ENCODE data around the gene DAG1.
"Not testable (repeated sequence)": the region's sequence is repeated elsewhere in the genome, so short reads cannot be mapped to it uniquely, and the experiment has no call there.

Gene DAG1

GRCh38 chr3:49470714-49471420 is 800 bp downstream of the DAG1 start:
- DNase-seq = no peak

- DNase-seq = no peak
These were observed 1.9 kb downstream of the DAG1 start for GRCh38 chr3:49471856-49472495.

DNA sequence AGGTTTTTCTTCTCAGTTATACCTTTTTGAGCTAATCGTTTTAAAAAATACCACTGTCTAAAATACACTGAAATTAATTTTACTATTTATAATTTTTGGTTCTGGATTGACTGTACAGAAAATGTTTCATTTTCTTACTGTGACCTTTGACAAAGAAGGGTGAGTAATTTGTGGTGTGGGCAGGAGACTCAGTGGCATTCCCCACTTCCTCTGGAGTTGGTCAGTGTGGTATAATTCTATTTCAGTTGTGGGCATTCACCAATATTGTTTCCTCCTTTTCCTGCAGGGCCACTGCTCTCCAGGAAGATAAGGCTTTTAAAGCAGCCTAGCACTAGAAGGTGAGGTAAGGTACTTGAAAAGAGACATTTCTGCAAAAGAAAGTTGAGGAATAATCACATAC is 6.5 kb downstream of the DAG1 start:
- peak; percentile 33 for DNase-seq

GRCh38 chr3:49482766-49483165 is 12.7 kb downstream of the DAG1 start:
- DNase-seq = no peak

DNA sequence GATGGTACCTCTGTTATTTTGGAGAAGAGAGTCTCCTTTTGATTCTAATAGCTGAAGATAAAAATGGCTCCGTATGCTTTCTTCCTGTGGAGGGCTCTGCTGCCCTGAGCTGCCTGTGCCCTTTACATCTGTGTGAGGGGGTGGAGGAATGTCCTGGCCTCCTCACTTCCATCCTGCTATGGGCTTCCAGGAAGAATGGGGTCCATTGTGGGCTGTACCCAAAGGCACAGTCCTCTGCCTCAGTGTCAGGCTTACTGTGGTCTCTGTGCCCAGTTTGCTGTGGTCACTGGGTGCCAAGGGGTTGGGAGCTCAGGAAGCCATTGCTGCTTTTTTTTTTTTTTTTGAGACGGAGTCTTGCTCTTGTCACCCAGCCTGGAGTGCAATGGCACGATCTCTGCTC is 14.4 kb downstream of the DAG1 start:
- DNase-seq = no peak

- DNase-seq = no peak
These were observed 19.2 kb downstream of the DAG1 start for GRCh38 chr3:49489247-49489646.

- DNase-seq = no peak
These were observed 22.9 kb downstream of the DAG1 start for GRCh38 chr3:49492969-49493368.

DNA sequence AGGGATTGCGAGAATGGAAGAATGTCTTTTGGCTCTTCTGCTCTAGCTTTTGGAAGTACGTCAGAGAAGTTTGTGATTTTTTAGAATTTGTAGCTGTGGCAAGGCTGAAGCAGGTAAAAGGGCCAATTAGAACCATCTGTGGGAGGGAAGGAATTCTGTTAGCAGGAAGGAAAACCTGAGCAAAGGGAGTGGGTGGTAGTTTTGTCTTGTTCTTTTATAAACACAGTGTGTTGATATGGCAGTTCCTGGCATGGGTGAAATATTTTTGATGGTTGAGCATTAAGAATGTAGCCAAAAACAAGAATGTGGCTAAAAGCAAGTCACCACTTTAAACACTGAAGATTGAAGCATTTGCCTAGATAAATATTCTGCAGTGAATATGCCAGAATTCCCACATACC is 23.8 kb downstream of the DAG1 start:
- no peak for DNase-seq

GRCh38 chr3:49495023-49495422 is 25.0 kb downstream of the DAG1 start:
- DNase-seq = no peak

DNA sequence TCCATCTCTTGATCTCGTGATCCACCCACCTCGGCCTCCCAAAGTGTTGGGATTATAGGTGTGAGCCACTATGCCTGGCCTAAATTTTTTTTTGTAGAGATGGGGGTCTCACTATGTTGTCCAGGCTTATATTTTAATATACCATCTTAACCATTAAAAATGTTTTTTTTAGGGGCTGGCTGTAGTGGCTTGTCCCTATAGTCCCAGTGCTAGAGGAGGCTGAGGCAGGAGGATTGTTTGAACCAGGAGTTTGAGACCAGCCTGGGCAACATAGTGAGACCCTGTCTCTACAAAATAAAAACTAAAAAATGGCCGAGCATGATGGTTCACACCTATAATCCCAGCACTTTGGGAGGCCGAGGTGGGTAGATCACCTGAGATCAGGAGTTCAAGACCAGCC is 26.8 kb downstream of the DAG1 start:
- DNase-seq = not testable (repeated sequence)

- no peak for DNase-seq
These were observed 27.5 kb downstream of the DAG1 start for GRCh38 chr3:49497606-49498005.

DNA sequence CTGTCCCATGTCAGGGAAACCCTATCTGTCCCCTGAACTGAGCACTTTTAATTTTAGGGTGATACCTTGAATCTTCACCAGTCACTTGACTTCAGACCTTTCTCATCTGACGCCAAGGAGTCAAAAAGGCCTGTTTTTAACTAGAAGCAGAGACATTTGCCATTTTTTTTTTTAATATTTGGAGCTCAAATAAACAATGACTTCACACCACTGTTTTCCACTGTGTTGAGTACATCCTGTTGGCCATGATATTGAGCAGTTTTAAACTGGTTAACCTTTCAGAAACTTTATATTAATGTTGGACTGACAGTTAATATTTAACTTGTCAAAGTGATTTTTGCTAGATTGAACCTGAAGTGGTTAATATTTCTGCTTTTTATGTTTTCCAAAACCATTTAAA is 28.2 kb downstream of the DAG1 start:
- no peak for DNase-seq

DNA sequence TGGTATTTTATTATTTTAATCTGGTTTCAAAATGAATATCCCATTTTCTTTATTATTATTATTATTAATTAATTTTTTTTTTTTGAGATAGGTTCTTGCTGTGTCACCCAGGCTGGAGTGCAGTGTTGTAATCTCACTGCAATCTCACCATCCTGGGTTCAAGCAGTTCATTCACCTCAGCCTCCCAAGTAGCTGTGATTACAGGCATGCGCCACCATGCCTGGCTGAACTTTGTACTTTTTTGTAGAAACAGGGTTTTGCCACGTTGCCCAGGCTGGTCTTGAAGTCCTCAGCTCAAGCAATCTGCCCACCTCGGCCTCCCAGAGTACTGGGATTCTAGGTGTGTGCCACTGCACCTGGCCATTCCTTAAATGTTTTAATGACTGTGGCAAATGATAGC is 28.6 kb downstream of the DAG1 start:
- DNase-seq = no peak

DNA sequence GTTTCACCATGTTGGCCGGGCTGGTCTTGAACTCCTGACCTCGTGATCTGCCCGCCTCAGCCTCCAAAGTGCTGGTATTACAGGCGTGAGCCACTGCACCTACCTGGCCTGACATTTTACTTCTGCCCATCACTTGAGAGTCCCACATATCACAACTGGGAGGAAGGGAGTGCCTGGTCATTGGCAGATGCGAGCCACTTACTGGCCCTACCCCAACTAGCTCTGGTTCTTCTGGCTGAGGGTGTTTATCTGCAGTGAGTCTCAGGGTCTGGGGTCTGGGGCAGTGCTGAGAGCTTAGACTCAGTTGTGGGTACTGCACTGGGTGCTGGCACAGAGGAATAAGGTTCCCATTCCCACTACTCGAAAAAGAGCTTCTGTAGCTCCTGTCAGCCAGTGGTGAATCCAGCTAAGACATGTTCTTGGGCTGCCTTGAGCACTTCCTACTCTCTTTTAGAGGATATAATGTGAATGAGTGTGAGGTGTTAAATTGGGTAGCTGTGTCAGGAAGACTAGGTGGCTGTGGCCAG is 30.2 kb downstream of the DAG1 start:
- no peak for DNase-seq

- DNase-seq = no peak
These were observed 30.9 kb downstream of the DAG1 start for GRCh38 chr3:49500732-49501609.

GRCh38 chr3:49501842-49502241 is 31.8 kb downstream of the DAG1 start:
- DNase-seq = no peak

- no peak for DNase-seq
These were observed 36.8 kb downstream of the DAG1 start for GRCh38 chr3:49506906-49507305.

DNA sequence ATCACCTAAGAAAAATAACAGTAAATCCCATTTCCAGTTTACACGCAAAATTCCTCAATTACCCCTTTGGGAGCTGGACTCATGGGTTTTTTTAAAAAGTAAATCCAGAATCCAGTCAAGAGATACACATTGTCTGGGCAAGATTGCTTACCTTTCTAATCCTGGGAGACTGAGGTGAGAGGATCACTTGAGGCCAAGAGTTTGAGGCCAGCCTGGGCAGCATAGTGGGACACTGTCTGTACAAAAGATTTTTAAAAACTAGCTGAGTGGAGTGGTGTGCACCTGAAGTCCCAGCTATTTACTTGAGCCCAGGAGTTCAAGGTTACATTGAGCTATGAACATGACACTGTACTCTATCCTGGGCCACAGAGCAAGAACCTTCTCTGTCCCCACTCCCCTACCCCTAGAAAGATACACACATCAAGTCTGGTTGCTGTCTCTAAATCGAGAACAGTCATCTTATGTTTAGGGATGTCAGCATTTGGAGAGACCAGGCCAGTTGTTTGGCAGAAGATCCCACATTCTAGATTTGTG is 39.0 kb downstream of the DAG1 start:
- DNase-seq = no peak

DNA sequence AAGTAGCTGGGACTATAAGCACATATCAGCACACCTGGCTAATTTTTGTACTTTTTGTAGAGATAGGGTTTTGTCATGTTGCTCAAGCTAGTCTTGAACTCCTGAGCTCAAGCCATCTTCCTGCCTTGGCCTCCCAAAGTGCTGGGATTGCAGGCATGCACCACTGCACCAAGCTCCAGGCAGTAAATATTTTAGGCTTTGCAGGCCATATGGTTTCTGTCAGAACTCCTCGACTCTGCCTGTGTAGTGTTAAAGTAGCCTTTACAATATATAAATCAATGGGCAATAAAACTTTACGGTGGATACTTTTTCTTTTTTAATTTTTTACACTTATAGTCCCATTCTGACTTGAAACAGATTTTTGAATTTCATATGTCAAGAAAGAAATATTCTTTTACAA is 41.6 kb downstream of the DAG1 start:
- no peak for DNase-seq

DNA sequence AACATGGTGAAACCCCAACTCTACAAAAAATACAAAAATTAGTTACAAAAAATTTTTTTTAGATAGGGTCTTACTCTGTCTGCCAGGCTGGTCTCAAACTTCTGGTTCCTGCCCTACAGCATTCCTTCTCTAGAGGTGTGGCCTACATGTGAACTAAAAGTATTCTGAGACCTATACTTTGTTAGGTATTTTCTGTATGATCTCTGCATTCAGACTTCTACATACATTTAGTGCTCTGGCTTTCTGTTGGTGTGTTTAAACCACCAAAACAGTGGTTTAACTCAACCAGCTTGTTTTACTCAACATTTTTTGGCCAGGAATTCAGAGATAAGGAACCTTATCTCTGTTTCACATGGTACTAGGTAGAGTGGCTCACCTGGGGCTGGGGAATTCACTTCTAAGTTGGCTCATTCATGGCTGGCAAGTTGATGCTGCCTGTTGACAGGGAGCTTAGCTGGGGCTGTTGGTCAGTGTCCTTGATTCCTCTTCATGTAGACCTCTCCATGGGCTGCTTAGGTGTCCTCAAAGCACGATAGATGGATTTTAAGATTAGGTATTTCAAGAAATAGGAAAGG is 42.8 kb downstream of the DAG1 start:
- DNase-seq = no peak

DNA sequence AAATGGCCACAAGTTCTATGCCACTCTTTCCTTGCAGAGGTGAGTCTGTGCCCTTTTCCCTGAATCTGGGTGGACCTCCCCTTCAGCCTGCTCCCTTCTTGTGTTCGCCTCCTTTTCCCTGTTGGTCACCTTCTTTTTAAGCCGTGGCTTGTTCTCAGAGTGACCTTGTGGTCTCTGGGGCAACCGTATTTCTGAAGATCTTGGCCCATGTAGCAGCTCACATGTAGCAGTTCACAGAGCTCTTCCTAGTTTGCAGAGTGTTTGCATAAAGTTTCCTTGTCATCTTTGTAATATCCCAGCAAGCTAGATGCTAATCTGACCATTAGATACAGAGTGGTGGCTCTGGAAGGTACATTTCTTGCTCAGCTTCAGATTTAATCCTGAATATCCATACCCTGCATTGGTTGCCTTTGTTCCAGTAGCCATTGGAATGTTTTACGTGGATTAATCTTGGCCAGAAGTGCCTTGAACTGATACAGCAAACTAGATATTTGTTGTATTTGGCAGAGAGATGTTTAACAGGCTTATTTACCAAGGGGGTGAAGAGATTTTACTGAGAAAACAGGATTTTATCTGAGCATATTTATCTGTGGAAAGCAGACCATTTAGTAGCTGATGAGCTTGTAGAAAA is 43.5 kb downstream of the DAG1 start:
- no peak for DNase-seq

- DNase-seq = no peak
These were observed 47.9 kb downstream of the DAG1 start for GRCh38 chr3:49518016-49518415.

DNA sequence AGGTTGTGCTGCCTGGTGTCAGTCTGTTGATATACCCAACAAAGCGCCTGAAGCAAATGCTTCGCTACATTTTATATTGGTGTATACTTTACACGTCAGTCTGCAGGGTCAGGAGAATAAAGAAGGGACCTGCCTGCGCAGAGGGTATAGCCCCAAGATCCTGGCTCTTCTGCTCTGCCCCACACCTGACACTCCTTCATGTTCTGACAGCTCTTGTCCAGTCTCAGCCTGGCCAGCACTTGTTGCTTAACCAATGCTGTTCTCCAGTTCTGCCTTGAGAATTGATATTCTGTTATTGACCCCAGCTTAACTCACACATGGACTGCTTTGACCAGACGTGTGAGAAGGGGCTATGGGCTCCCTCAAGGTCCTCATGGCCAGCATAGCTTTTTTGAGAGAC is 48.4 kb downstream of the DAG1 start:
- no peak for DNase-seq

Data from CD4-positive, alpha-beta T cell treated with Interleukin-4 for 4 hours (primary cell).